ENCODE data around the gene PAQR7.

- TF ChIP-seq CTCF (IDR thresholded peaks at IDR 0.05; ENCODE audit: insufficient read depth, low read length), result no peak
- TF ChIP-seq POLR2AphosphoS5 (IDR thresholded peaks at IDR 0.05; ENCODE audit: low read depth), result no peak
- TF ChIP-seq REST (IDR thresholded peaks at IDR 0.05; ENCODE audit: insufficient replicate concordance, low read depth), result no peak
- TF ChIP-seq GABPA (IDR thresholded peaks at IDR 0.05; ENCODE audit: low read depth), result no peak
- TF ChIP-seq SPI1 (IDR thresholded peaks at IDR 0.05; ENCODE audit: borderline replicate concordance, low read depth), result no peak
These were observed 32.7 kb upstream of the PAQR7 start for GRCh38 chr1:25908161-25908560.
